Fibroblast of skin of back (primary cell): Measurements from ENCODE around the gene JRKL.
"Not testable (repeated sequence)": the region's sequence is repeated elsewhere in the genome, so short reads cannot be mapped to it uniquely, and the experiment has no call there.

Experiments
- DNase-seq: peaks from one replicate; pipeline ENCODE4 v3.0.0-alpha.2; 2013

Gene JRKL

DNA sequence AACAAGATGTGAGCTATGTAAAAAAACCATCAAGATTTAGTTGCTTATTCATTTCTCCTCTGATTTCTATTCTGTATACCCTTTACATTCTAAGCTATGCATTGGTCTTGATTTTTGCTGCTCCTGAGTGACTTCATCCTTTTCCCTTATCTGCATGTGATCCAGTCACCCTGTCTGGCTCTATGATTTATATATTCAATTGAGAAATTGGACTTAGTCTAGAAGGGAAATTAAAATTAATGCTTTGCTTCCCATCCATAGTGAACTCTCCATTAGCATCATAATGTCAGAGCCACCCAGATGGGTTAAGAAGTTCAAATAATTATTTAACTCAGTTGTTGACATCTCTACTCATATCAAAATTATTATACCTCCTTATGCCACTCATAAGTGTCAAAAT is 5.0 kb downstream of the JRKL start:
- DNase-seq, result no peak

DNA sequence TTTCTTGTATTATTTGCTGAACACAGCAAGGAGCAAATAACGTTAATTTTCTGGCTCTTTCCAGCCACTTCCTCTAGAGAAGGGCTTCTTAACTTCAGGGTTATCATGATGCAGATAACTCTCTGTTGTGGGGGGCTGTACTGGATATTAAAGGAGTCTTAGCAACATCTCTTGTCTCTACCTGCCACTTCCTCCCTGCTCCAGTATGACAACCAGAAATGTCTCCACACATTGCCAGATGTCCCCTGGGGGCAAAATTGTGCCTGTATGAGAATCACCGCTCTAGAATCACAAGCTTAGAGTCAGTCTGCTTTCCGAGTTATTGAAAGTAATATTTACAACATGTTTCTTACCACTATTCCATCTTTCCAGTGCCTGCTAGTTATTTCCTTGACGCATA is 6.8 kb downstream of the JRKL start:
- no peak for DNase-seq

DNA sequence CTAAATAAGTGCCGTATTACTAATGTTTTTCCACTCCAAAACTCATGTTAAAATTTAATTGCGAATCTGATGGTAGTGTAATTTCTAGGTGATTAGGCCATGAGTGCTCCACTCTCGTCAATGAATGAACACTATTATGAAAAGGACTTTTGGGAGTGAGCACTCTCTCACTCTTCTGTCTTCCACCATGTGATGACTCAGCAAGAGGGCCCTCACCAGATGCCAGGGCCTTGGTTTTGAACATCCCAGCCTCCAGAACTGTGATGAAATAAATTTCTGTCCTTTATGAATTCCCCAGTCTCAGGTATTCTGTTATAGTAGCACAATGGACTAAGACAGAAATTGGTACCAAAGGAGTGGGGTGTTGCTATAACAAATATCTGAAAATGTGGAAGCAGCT is 8.1 kb downstream of the JRKL start:
- no peak for DNase-seq

DNA sequence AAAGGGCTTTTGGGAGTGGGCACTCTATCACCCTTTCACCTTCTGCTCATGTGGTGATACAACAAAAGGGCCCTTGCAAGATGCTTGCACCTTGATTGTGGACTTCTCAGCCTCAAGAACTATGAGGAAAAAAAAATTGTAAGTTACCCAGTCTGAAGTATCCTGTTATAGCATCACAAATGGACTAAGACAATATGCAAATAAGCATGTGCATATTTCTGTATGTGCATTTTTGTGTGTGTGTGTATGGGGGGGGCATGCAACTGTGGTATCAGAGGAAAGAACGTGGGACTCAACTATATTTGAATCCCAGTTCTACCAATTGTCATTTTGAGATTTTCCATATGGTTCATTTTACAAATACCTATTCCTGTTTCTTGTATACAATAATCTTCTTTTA is 10.9 kb downstream of the JRKL start:
- DNase-seq, result no peak

DNA sequence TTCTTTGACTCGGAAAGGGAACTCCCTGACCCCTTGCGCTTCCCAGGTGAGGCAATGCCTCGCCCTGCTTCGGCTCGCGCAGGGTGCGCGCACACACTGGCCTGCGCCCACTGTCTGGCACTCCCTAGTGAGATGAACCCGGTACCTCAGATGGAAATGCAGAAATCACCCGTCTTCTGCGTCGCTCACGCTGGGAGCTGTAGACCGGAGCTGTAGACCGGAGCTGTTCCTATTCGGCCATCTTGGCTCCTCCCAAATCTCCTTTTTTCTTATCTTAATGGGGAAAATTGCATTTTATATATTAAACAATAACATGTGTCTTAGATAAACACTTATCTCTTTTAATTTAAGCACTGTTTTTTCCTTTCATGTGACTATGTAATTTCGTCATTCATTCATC is 21.6 kb downstream of the JRKL start:
- DNase-seq, result not testable (repeated sequence)

DNA sequence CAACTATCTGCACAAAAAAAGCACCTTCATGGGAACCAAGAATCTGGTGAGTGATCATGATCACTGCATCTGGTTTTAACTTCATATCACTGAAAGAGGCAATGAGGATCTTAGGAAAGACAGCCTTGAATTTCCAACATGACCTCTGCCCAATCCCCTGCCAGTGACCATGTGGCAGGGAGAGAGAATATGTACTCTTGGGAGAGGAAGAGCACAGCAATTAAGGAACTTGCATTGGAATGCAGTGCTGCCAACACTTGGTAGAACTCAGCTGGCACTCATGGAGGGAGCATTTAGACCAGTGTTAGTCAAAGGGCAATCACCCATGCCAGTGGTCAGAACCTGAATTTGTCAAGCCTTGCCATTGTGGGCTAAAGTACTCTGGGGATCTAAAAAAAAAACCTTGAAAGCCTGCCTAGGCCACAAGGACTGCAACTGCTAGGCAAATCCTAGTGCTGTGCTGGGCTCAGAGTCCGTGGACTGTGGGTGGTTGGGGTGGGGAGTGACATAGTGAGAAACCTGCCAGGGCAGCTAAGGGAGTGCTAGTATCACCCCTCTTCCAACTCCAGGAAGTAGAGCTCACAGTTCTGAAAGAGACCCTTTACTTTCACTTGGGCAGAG is 23.1 kb downstream of the JRKL start:
- DNase-seq, result no peak

DNA sequence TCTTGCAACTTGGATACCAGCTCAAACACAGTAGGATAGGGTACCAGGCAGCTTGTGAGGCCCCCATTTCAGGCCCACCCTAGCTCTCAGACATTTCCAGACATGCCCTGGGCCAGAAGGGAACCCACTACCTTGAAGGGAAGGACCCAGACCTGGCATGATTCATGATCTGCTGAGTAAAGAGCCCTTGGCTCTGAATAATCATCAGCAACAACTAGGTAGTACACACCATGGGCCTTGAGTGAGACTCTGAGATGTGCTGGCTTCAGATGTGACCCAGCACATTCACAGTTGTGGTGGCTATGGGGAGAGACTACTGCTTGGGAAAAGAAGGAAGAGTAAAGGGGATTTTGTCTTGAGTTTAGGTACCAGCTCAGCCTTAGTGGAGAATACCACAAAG is 23.6 kb downstream of the JRKL start:
- no peak for DNase-seq

DNA sequence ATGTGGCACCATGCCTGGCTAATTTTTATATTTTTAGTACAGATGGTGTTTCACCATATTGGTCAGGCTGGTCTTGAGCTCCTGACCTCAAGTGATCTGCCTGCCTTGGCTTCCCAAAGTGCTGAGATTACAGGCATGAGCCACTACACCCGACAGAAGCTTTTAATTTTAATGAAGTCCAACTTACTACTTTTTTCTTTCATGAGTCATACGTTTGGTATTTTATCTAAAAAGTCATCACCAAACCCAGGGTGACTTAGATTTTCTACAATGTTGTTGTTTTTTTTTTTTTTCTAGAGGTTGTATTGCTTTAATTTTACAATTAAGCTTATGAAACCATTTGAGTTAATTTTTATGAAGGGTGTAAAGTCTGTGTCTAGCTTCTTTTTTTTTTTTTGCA is 34.9 kb downstream of the JRKL start:
- DNase-seq, result peak; percentile 59

DNA sequence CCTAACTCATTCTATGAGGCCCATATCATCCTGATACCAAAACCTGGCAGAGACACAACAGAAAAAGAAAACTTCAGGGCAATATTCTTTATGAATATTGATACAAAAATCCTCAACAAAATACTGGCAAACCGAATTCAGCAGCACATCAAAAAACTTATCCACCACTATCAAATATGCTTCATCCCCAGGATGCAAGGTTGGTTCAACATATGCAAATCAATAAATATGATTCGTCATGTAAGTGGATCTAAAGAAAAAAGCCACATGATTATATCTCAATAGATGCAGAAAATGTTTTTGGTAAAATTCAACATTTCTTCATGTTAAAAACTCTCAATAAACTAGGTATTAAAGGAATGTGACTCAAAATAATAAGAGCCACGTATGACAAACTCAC is 40.9 kb downstream of the JRKL start:
- no peak for DNase-seq

DNA sequence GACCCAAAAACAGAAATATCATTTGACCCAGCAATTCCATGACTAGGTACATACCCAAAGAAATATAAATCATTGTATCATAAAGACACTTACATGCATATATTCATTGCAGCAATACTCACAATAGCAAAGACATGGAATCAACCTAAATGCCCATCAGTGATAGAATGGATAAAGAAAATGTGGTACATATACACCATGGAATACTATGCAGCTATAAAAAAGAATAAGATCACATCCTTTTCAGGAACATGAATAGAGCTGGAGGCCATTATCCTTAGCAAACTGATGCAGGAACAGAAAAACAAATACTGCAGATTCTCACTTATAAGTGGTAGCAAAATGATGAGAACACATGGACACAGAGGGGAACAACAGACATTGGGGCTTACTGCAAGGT is 42.8 kb downstream of the JRKL start:
- DNase-seq, result not testable (repeated sequence)
